Liver (tissue), 3 donors: ENCODE results near the gene ATP11A.

ENCODE experiments used
- ATF3 ChIP-seq: IDR thresholded peaks from 2 replicates; pipeline ENCODE4 v1.6.1; 2016; ENCODE audit warnings: antibody characterized with exemption
- GABPA ChIP-seq, 2 donors: IDR thresholded peaks in 1 of 2; conservative IDR thresholded peaks in 1 of 2; 2 replicates each; pipeline ENCODE4 v1.6.1; 2016; ENCODE audit warnings: antibody characterized with exemption in 2 of 2, mild to moderate bottlenecking in 1 of 2, moderate library complexity in 1 of 2
- JUND ChIP-seq, 2 donors: IDR thresholded peaks; 2 replicates each; pipeline ENCODE4 v1.6.1; 2016; ENCODE audit warnings: antibody characterized with exemption in 2 of 2
- RAD21 ChIP-seq, 2 donors: IDR thresholded peaks; 2 replicates each; pipeline ENCODE4 v1.6.1; 2016; ENCODE audit warnings: antibody characterized with exemption in 2 of 2, mild to moderate bottlenecking in 2 of 2
- SP1 ChIP-seq: IDR thresholded peaks from 2 replicates; pipeline ENCODE4 v1.6.1; 2018; ENCODE audit warnings: antibody characterized with exemption, mild to moderate bottlenecking
- YY1 ChIP-seq: IDR thresholded peaks from 2 replicates; pipeline ENCODE4 v1.6.1; 2016; ENCODE audit warnings: antibody characterized with exemption, mild to moderate bottlenecking
- ZBTB33 ChIP-seq: IDR thresholded peaks from 2 replicates; pipeline ENCODE4 v1.6.1; 2016; ENCODE audit warnings: antibody characterized with exemption
- TF ChIP-seq, protein P1 (sequence below): fragments of 150-350 bp; IDR thresholded peaks from 2 replicates; pipeline ENCODE4 v1.5.1; 2017; ENCODE audit warnings: improper control_type of control experiment, low read depth, low read length; ENCODE audit not compliant: missing input control
- TF ChIP-seq, protein P2 (sequence below): IDR thresholded peaks from 2 replicates; pipeline ENCODE4 v1.6.1; 2016; ENCODE audit warnings: antibody characterized with exemption, mild to moderate bottlenecking
- donor health status: healthy.
- donor health status: healthy.

- TF ChIP-seq, protein P1, sequence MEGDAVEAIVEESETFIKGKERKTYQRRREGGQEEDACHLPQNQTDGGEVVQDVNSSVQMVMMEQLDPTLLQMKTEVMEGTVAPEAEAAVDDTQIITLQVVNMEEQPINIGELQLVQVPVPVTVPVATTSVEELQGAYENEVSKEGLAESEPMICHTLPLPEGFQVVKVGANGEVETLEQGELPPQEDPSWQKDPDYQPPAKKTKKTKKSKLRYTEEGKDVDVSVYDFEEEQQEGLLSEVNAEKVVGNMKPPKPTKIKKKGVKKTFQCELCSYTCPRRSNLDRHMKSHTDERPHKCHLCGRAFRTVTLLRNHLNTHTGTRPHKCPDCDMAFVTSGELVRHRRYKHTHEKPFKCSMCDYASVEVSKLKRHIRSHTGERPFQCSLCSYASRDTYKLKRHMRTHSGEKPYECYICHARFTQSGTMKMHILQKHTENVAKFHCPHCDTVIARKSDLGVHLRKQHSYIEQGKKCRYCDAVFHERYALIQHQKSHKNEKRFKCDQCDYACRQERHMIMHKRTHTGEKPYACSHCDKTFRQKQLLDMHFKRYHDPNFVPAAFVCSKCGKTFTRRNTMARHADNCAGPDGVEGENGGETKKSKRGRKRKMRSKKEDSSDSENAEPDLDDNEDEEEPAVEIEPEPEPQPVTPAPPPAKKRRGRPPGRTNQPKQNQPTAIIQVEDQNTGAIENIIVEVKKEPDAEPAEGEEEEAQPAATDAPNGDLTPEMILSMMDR = no peak
- TF ChIP-seq RAD21 (IDR thresholded peaks at IDR 0.05) (no peak), ZBTB33 (no peak), SP1 (no peak), YY1 (no peak), ATF3 (no peak), GABPA (IDR thresholded peaks at IDR 0.05 in 1 of 2, conservative IDR thresholded peaks at IDR 0.05 in 1 of 2) (no peak), JUND (IDR thresholded peaks at IDR 0.05) (no peak)
- TF ChIP-seq, protein P2, sequence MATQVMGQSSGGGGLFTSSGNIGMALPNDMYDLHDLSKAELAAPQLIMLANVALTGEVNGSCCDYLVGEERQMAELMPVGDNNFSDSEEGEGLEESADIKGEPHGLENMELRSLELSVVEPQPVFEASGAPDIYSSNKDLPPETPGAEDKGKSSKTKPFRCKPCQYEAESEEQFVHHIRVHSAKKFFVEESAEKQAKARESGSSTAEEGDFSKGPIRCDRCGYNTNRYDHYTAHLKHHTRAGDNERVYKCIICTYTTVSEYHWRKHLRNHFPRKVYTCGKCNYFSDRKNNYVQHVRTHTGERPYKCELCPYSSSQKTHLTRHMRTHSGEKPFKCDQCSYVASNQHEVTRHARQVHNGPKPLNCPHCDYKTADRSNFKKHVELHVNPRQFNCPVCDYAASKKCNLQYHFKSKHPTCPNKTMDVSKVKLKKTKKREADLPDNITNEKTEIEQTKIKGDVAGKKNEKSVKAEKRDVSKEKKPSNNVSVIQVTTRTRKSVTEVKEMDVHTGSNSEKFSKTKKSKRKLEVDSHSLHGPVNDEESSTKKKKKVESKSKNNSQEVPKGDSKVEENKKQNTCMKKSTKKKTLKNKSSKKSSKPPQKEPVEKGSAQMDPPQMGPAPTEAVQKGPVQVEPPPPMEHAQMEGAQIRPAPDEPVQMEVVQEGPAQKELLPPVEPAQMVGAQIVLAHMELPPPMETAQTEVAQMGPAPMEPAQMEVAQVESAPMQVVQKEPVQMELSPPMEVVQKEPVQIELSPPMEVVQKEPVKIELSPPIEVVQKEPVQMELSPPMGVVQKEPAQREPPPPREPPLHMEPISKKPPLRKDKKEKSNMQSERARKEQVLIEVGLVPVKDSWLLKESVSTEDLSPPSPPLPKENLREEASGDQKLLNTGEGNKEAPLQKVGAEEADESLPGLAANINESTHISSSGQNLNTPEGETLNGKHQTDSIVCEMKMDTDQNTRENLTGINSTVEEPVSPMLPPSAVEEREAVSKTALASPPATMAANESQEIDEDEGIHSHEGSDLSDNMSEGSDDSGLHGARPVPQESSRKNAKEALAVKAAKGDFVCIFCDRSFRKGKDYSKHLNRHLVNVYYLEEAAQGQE = no peak
Observed at GRCh38 chr13:112751617-112752016, 61.8 kb downstream of the ATP11A start.
